ENCODE results near the gene CSMD2. TPM values are rescaled to one million over a fixed set of nuclear protein-coding genes. Genes with fewer than 3 reads are reported as not detected.
A peak's percentile ranks its signal among the peaks of the same experiment; 100 is the strongest.

The CSMD2 gene
- total RNA-seq, 1 experiment from 2014 or later, result 2.8 TPM

- Histone ChIP-seq H3K27me3 (replicated peaks; ENCODE audit: insufficient read depth, low read depth, low read length, poor library complexity) (peaks cover 19% of the 10 kb centered on the region), H3K4me3 (ENCODE audit: low read depth, low read length, poor library complexity, severe bottlenecking) (no peak within 1 kb of the TSS), H3K27ac (ENCODE audit: low read depth, low read length, poor library complexity, severe bottlenecking) (no peak within 1 kb of the TSS), H3K9me3 (ENCODE audit: low read depth, low read length, poor library complexity, severe bottlenecking) (no peaks in the 10 kb centered on the region), H3K4me1 (ENCODE audit: insufficient read depth, low read length, poor library complexity, severe bottlenecking) (no peaks in the 10 kb centered on the region), H3K36me3 (ENCODE audit: insufficient read depth, low read length, poor library complexity, severe bottlenecking) (no peaks in the 10 kb centered on the region)
- intact Hi-C loops (cut with micrococcal nuclease; ENCODE audit: unreplicated experiment), result no loop called here
- ChIA-PET CTCF (interaction anchor here (0.6 kb wide), 1 partner anchor 825 kb away, joined by 10 read pairs; no protein-coding TSS in a partner anchor), POLR2A (ENCODE audit: low non-redundant PET) (no interaction called here)
- no peak for TF ChIP-seq EZH2 (IDR thresholded peaks at IDR 0.05; ENCODE audit: borderline replicate concordance, low read depth, low read length, poor library complexity, severe bottlenecking)
- TF ChIP-seq, protein P1, sequence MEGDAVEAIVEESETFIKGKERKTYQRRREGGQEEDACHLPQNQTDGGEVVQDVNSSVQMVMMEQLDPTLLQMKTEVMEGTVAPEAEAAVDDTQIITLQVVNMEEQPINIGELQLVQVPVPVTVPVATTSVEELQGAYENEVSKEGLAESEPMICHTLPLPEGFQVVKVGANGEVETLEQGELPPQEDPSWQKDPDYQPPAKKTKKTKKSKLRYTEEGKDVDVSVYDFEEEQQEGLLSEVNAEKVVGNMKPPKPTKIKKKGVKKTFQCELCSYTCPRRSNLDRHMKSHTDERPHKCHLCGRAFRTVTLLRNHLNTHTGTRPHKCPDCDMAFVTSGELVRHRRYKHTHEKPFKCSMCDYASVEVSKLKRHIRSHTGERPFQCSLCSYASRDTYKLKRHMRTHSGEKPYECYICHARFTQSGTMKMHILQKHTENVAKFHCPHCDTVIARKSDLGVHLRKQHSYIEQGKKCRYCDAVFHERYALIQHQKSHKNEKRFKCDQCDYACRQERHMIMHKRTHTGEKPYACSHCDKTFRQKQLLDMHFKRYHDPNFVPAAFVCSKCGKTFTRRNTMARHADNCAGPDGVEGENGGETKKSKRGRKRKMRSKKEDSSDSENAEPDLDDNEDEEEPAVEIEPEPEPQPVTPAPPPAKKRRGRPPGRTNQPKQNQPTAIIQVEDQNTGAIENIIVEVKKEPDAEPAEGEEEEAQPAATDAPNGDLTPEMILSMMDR (conservative IDR thresholded peaks at IDR 0.05; ENCODE audit: low read depth, low read length), result peak; percentile 18; the same call in 1 of the 2 replicates
- no TSS peak for BruUV-seq (replicated peaks)
- DNase-seq (ENCODE audit: low spot score), result peak; percentile 40
These were observed 12.0 kb upstream of the CSMD2 start, which contains the start of gene C1orf94 for GRCh38 chr1:34176830-34177603. Gene C1orf94, plus strand, starts transcription at chr1:34176907. Its CDS starts 883 bp downstream, at chr1:34177790.

GRCh38 chr1:34175744-34176143, 10.7 kb upstream of the CSMD2 start:
- H3K27ac ChIP-seq (ENCODE audit: low read depth, low read length, poor library complexity, severe bottlenecking), result no peak overlapping the region
- H3K9me3 ChIP-seq (ENCODE audit: low read depth, low read length, poor library complexity, severe bottlenecking), result no peaks in the 10 kb centered on the region
- TF ChIP-seq EZH2 (IDR thresholded peaks at IDR 0.05; ENCODE audit: borderline replicate concordance, low read depth, low read length, poor library complexity, severe bottlenecking), result no peak
- TF ChIP-seq, protein P1 (conservative IDR thresholded peaks at IDR 0.05; ENCODE audit: low read depth, low read length), result no peak
- H3K4me3 ChIP-seq (ENCODE audit: low read depth, low read length, poor library complexity, severe bottlenecking), result no peak overlapping the region
- peaks cover 19% of the 10 kb centered on the region for H3K27me3 ChIP-seq (replicated peaks; ENCODE audit: insufficient read depth, low read depth, low read length, poor library complexity)
- no peak for DNase-seq (ENCODE audit: low spot score)
- no TSS peak for BruUV-seq (replicated peaks)
- H3K36me3 ChIP-seq (ENCODE audit: insufficient read depth, low read length, poor library complexity, severe bottlenecking), result no peaks in the 10 kb centered on the region
- H3K4me1 ChIP-seq (ENCODE audit: insufficient read depth, low read length, poor library complexity, severe bottlenecking), result no peaks in the 10 kb centered on the region
- CTCF ChIA-PET, result no interaction called here
- POLR2A ChIA-PET (ENCODE audit: low non-redundant PET), result no interaction called here
- intact Hi-C loops (cut with micrococcal nuclease; ENCODE audit: unreplicated experiment), result no loop called here

- no TSS peak for BruUV-seq (replicated peaks)
- ChIA-PET CTCF (no interaction called here), POLR2A (ENCODE audit: low non-redundant PET) (no interaction called here)
- TF ChIP-seq EZH2 (IDR thresholded peaks at IDR 0.05; ENCODE audit: borderline replicate concordance, low read depth, low read length, poor library complexity, severe bottlenecking), result no peak
- TF ChIP-seq, protein P1 (conservative IDR thresholded peaks at IDR 0.05; ENCODE audit: low read depth, low read length), result no peak
- Histone ChIP-seq H3K4me1 (ENCODE audit: insufficient read depth, low read length, poor library complexity, severe bottlenecking) (peaks cover 10% of the 10 kb centered on the region), H3K36me3 (ENCODE audit: insufficient read depth, low read length, poor library complexity, severe bottlenecking) (no peaks in the 10 kb centered on the region), H3K4me3 (ENCODE audit: low read depth, low read length, poor library complexity, severe bottlenecking) (no peak overlapping the region), H3K9me3 (ENCODE audit: low read depth, low read length, poor library complexity, severe bottlenecking) (no peaks in the 10 kb centered on the region), H3K27ac (ENCODE audit: low read depth, low read length, poor library complexity, severe bottlenecking) (no peak overlapping the region), H3K27me3 (replicated peaks; ENCODE audit: insufficient read depth, low read depth, low read length, poor library complexity) (peaks cover 51% of the 10 kb centered on the region)
- DNase-seq (ENCODE audit: low spot score), result no peak
- intact Hi-C loops (cut with micrococcal nuclease; ENCODE audit: unreplicated experiment), result loop anchor here (10.0 kb wide), 1 partner anchor 427 kb away; no protein-coding TSS in a partner anchor
These were observed 2.4 kb upstream of the CSMD2 start for GRCh38 chr1:34167389-34167788.
